GM23248 (cell line): ENCODE results near the gene ERI2.

Source experiments
- EZH2 ChIP-seq: fragments of 200-600 bp; sonication (generic); IDR thresholded peaks from 2 replicates; pipeline ENCODE4 v1.6.1; 2018; ENCODE audit warnings: antibody characterized with exemption, mild to moderate bottlenecking; ENCODE audit not compliant: insufficient read depth, poor library complexity, severe bottlenecking
- EZH2phosphoT487 ChIP-seq: fragments of 200-600 bp; sonication (generic); IDR thresholded peaks from 2 replicates; pipeline ENCODE4 v1.6.1; 2018; ENCODE audit warnings: antibody characterized with exemption, moderate library complexity, mild to moderate bottlenecking, low read depth; ENCODE audit not compliant: insufficient read depth

- TF ChIP-seq EZH2 (no peak), EZH2phosphoT487 (no peak)
These were observed 8.5 kb upstream of the ERI2 start for GRCh38 chr16:20814784-20815183.
